Urinary bladder (tissue), 4 donors: ENCODE results near the gene ASXL2. TPM values are rescaled to one million over a fixed set of nuclear protein-coding genes. Genes with fewer than 3 reads are reported as not detected.
A peak's percentile ranks its signal among the peaks of the same experiment; 100 is the strongest.
"Not testable (repeated sequence)": the region's sequence is repeated elsewhere in the genome, so short reads cannot be mapped to it uniquely, and the experiment has no call there.

Experiments used
- DNase-seq: peaks from one replicate; pipeline ENCODE4 v3.0.0-alpha.2; 2015; ENCODE audit errors: extremely low spot score
- H3K27ac ChIP-seq: one replicate; pipeline ENCODE4 v1.5.1; 2013; ENCODE audit warnings: low read depth, mild to moderate bottlenecking, moderate library complexity
- H3K36me3 ChIP-seq: one replicate; pipeline ENCODE4 v1.6.1; 2013; ENCODE audit warnings: mild to moderate bottlenecking, moderate library complexity; ENCODE audit not compliant: insufficient read depth
- H3K4me1 ChIP-seq: one replicate; pipeline ENCODE4 v1.6.1; 2013; ENCODE audit warnings: mild to moderate bottlenecking, moderate library complexity; ENCODE audit not compliant: insufficient read depth
- H3K4me3 ChIP-seq: one replicate; pipeline ENCODE4 v1.5.1; 2013; ENCODE audit warnings: low read depth, low read length
- WGBS: extraction: QIAGEN DNeasy Blood & Tissue Kit; methylation state at CpG from one replicate; pipeline ENCODE4 v1.1.7; 2013; 5-methylcytosine and 5-hydroxymethylcytosine counted together
- polyA plus RNA-seq: library from polyadenylated mRNA; stranded (reverse); fragments of 200-250 nt; gene quantifications from one replicate; pipeline ENCODE4 v1.2.3, GENCODE V29; 2013
- total RNA-seq: library from RNA; depleted of rRNA; stranded (reverse); fragments of >200 nt; gene quantifications from one replicate; pipeline ENCODE4 v1.2.3, GENCODE V29; 2014
- donor health status: healthy with polysubstance abuse.
- donor health status: healthy.

Gene ASXL2
- total and polyA plus RNA-seq, 2 donors = 8.6 to 13.2 TPM

DNA sequence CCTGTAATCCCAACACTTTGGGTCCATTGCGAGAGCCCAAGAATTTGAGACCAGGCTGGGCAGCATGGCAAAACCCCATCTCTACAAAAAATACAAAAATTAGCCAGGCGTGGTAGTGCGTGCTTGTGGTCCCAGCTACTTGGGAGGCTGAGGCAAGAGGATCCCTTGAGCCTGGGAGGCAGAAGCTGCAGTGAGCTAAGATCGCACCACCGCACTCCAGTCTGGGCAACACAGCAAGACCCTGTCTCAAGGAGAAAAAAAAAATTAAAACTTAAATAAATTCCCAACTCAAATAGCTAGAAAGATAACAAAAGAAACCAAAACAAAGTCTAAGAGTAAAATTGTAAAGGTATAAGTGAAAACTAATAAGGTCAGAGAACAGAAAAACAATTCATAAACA is 6.2 kb downstream of the ASXL2 start:
- H3K4me3 ChIP-seq = no peak overlapping the region
- no peaks in the 10 kb centered on the region for H3K36me3 ChIP-seq
- DNase-seq = no peak
- no peak overlapping the region for H3K27ac ChIP-seq
- H3K4me1 ChIP-seq = no peaks in the 10 kb centered on the region
- 97% methylated on average over 5 of the region's 5 CpGs for WGBS

DNA sequence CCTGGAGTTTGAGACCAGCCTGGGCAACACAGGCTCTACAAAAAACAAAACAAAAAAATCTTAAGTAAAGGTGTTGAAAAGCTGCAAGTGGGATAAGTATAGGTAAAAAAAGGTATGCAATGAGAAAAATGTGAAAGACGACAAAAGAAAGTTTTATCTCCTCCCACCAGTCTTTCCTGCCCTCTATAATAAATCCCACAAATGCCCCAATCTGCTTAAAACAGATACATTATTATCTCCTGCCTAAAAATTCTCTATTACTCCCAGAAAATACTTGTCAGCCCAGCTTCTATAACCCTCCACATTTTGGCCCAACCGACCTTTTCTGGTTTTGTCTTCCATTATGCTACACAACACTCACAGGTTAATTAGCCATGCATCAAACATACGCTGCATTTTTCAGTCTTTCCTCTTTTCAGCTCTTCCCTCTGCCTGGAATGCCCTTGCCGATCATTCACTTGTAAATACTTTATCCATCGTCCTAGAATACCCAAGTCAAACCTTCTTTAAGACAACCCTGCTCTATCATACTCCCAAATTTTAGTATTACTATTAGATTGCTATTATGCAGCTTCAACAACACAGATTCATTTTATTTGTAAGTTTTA is 10.8 kb downstream of the ASXL2 start:
- H3K27ac ChIP-seq = no peak overlapping the region

DNA sequence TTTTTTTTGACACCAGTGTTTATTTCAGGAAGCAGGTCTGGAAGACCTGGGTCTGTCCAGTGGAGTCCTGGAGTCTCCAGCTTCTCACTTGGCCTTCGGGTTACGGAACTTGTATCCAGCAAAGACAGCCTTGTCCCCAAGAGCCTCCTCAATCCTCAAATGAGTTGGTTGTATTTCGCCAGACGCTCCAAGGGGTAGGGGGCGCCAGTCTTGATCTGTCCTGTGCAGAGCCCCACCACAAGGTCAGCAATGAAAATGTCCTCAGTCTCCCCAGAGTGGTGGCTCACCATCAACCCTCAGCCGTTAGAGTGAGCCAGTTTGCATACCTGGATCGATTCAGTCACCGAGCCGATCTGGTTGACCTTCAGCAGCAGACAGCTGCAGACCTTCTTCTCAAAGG is 21.9 kb downstream of the ASXL2 start:
- H3K27ac ChIP-seq = no peak overlapping the region
- DNase-seq = no peak
- 98% methylated on average over 9 of the region's 9 CpGs for WGBS
- no peak overlapping the region for H3K4me3 ChIP-seq
- H3K4me1 ChIP-seq = no peaks in the 10 kb centered on the region
- no peaks in the 10 kb centered on the region for H3K36me3 ChIP-seq

More for the DNA sequence above, 10.8 kb downstream of the ASXL2 start:
- Histone ChIP-seq H3K36me3 (no peaks in the 10 kb centered on the region), H3K4me1 (no peaks in the 10 kb centered on the region), H3K4me3 (no peak overlapping the region)
- DNase-seq = no peak
- WGBS = 83% methylated on average over 5 of the region's 5 CpGs

DNA sequence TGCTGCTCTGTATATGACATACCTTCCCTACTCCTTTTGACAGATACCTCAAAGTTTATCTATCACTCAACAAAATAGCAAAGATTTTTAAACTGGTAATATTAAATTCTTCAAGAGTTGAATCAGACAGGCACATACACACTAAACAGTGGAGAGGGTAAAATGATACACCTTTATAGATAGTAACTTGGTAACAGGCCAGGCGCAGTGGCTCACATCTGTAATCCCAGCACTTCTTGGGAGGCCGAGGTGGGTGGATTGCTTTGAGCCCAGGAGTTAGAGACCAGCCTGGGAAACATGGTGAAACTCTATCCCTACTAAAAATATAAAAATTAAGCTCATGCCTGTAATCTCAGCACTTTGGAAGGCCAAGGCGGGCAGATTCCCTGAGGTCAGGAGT is 23.2 kb downstream of the ASXL2 start:
- WGBS = 85% methylated on average over 3 of the region's 3 CpGs
- H3K27ac ChIP-seq = no peak overlapping the region
- DNase-seq = no peak
- H3K36me3 ChIP-seq = no peaks in the 10 kb centered on the region
- no peak overlapping the region for H3K4me3 ChIP-seq
- no peaks in the 10 kb centered on the region for H3K4me1 ChIP-seq

- WGBS = 91% methylated on average over 2 of the region's 2 CpGs
- Histone ChIP-seq H3K4me1 (no peaks in the 10 kb centered on the region), H3K27ac (no peak overlapping the region), H3K36me3 (no peaks in the 10 kb centered on the region), H3K4me3 (no peak overlapping the region)
- DNase-seq = no peak
Observed at GRCh38 chr2:25854613-25855012, 23.7 kb downstream of the ASXL2 start.

GRCh38 chr2:25853038-25853638 is 25.1 kb downstream of the ASXL2 start:
- WGBS = 81% methylated on average over 5 of the region's 5 CpGs
- no peak overlapping the region for H3K27ac ChIP-seq
- DNase-seq = no peak
- no peaks in the 10 kb centered on the region for H3K36me3 ChIP-seq
- H3K4me1 ChIP-seq = no peaks in the 10 kb centered on the region
- H3K4me3 ChIP-seq = no peak overlapping the region

DNA sequence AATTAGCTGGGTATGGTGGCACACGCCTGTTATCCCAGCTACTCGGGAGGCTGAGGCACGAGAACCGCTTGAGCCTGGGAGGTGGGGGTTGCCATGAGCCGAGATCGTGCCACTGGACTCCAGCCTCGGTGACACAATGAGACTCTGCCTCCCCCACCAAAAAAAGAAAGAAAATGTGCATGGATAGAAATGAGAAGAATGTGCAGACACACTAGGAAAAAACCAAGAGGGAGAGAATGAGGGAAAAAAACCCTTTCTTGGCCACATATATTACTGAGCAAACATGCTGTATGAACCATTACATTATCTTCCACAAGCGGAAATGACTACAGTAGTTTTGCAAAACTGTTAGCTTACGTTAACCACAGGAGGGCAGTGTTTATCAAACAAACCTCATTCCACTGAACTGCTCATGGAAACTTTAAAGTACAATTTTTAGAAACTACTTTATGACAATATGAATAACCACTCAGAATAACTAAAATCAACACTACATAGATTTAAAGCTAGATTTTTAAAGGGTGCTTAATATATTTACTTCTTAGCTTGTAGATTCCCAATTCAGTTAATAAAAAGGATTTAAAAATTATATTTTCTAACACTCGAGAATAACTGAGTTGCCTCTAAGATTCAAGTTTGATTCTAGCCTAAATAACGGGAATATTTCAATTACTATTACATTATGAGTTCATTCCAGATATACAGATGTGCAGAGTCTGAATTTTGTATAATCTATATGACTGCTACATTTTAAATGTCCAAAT is 26.4 kb downstream of the ASXL2 start:
- no peaks in the 10 kb centered on the region for H3K4me1 ChIP-seq
- H3K27ac ChIP-seq = no peak overlapping the region
- no peak overlapping the region for H3K4me3 ChIP-seq
- peak; percentile 17 for DNase-seq
- H3K36me3 ChIP-seq = no peaks in the 10 kb centered on the region
- 54% methylated on average over 11 of the region's 11 CpGs for WGBS

GRCh38 chr2:25850400-25850799 is 27.9 kb downstream of the ASXL2 start:
- H3K36me3 ChIP-seq, H3K27ac ChIP-seq, DNase-seq: not testable (repeated sequence)

DNA sequence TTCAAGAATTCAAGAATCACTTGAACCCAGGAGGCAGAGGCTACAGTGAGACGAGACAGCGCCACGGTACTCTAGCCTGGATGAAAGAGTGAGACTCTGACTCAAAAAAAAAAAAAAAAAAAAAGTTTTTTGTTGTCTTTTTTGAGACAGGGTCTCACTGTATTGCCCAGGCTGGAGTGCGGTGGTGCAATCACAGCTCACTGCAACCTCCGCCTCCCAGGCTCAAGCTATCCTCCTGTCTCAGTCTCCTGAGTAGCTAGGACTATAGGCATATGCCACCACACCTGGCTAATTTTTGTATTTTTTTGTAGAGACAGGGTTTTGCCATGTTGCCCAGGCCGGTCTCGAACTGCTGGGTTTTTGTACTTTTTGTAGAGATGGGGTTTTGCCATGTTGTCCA is 28.9 kb downstream of the ASXL2 start:
- H3K4me1 ChIP-seq, H3K27ac ChIP-seq, H3K36me3 ChIP-seq, H3K4me3 ChIP-seq, DNase-seq: not testable (repeated sequence)
- WGBS = 98% methylated on average over 7 of the region's 7 CpGs

More at GRCh38 chr2:25850400-25850799, 27.9 kb downstream of the ASXL2 start:
- not testable (repeated sequence) for H3K4me3 ChIP-seq, H3K4me1 ChIP-seq
- WGBS = 68% methylated on average over 4 of the region's 4 CpGs

DNA sequence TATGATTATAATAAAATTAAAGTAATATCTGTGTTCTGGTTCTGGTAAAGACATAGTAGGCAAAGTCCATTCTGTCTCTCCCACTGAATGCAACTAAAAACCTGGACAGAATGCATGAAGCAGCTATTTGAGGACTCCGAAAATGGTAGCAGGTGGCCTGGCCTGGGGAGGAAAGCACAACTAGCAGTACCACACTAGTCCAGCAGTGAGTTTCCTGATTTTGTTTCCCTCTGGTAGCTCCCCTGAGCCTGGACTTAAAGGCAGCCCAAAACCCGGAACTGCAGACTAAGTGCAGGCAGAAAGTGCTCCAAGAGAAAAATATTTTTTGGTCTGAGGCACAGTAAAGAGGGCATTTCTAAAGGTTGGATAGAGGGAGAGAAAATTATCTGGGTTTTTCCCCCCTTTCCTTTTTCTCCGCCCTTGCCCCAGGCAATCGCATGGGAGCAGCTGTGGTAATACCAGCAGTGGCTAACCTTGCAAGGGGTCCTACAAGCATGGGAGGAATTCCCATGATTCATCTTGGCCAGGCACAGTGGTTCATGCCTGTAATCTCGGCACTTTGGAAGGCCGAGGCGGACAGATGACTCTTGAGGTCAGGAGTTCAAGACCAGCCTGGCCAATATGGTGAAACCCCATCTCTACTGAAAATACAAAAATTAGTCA is 32.3 kb downstream of the ASXL2 start:
- no peak overlapping the region for H3K27ac ChIP-seq
- no peak overlapping the region for H3K4me3 ChIP-seq
- no peaks in the 10 kb centered on the region for H3K4me1 ChIP-seq
- H3K36me3 ChIP-seq = no peaks in the 10 kb centered on the region
- WGBS = 95% methylated on average over 7 of the region's 7 CpGs
- no peak for DNase-seq

DNA sequence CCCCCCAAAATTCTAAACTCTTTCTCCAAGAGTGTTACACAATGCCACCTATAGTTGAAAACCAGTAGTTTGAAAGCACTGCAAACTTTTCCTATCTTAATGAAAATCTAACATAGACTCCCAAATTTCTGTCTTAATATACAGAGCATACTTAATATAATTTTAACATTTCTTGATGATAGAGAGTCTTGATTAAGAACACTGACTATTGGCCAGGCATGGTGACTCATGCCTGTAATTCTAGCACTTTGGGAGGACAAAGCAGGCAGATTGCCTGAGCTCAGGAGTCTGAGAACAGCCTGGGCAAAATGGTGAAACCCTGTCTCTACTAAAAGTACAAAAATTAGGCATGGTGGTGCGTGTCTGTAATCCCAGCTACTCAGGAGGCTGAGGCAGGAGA is 34.2 kb downstream of the ASXL2 start:
- no peak for DNase-seq
- H3K4me1 ChIP-seq = no peaks in the 10 kb centered on the region
- no peak overlapping the region for H3K27ac ChIP-seq
- no peaks in the 10 kb centered on the region for H3K36me3 ChIP-seq
- H3K4me3 ChIP-seq = no peak overlapping the region
- WGBS = 93% methylated on average over 1 of the region's 1 CpG

DNA sequence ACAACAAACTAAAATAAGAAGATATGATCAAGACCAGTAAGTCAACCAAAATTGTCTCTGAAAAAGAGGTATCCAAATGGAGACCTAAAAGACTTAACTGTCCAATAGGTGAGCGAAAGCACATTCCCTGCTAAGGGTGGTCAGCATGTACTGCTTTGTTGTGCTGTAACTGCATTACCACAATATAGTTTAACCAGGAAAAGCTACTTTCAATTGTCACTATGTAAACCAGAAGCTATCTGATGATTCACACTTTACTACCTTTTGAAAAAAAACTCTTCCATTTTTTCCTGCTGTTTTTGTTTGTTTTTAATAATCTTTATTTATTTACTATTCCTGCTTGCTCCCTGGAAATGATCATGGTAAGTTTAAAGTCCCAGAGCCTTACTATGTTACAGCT is 36.1 kb downstream of the ASXL2 start:
- no peak overlapping the region for H3K4me3 ChIP-seq
- H3K27ac ChIP-seq = no peak overlapping the region
- WGBS = 100% methylated on average over 1 of the region's 1 CpG
- no peaks in the 10 kb centered on the region for H3K4me1 ChIP-seq
- no peaks in the 10 kb centered on the region for H3K36me3 ChIP-seq
- DNase-seq = no peak

- 68% methylated on average over 2 of the region's 2 CpGs for WGBS
- H3K36me3 ChIP-seq = no peaks in the 10 kb centered on the region
Observed at GRCh38 chr2:25838152-25838756, 40.0 kb downstream of the ASXL2 start.

More at GRCh38 chr2:25838152-25838756, 40.0 kb downstream of the ASXL2 start:
- Histone ChIP-seq H3K27ac (no peak overlapping the region), H3K4me1 (no peaks in the 10 kb centered on the region), H3K4me3 (no peak overlapping the region)
- no peak for DNase-seq
